COLO668 (cell line): Measurements from ENCODE around the gene FGD1.
"Not testable (repeated sequence)": the region's sequence is repeated elsewhere in the genome, so short reads cannot be mapped to it uniquely, and the experiment has no call there.

Experiments
- DNase-seq: peaks from one replicate; lab custom pipeline; 2025; ENCODE audit not compliant: unreplicated experiment; lab: John Stamatoyannopoulos, UW

FGD1 gene

DNA sequence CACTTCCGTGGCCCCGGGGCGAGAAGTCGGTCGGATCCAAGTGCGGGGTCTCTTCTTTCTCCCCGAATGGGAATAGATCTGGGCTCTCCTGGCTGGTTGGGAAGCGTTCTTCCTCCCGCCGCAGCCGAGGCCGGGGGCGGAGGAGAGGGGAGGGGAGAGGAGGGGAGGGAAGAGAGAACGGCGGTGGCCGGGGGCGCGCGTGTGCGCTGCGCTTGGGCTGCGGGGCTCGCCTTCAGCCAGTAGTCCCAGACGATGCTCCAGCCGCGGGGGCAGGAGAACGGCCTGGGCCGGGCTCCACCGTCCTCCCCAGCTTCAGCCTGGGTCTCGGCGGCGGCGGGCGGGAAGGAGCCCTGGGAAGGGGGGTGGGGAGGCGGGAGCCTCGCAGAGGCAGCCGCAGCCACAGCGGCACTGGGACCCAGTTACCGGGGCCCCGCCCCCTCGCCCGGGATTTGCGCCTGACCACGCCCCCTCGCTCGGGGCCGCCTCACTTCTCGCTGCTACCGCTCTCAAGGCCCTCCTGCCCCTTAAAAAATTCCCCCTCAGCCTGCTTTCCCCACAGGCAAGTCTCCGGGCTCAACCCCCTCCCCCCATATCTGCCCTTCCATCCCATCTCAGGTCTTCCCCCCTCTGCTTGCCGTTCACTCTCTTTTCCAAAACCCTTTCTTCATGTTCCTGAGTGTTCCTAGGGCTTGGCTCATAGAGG, at the start of gene FGD1:
TSS of gene FGD1 (minus strand) at position 421 of the 703 bp plus-strand sequence. CDS start 802 bp downstream, outside the sequence.
- peak; percentile 76 for DNase-seq

DNA sequence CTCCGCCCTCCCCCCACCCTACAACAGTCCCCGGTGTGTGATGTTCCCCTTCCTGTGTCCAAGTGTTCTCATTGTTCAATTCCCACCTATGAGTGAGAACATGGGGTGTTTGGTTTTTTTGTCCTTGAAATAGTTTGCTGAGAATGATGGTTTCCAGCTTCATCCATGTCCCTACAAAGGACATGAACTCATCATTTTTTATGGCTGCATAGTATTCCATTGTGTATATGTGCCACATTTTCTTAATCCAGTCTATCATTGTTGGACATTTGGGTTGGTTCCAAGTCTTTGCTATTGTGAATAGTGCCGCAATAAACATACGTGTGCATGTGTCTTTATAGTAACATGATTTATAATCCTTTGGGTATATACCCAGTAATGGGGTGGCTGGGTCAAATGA, 46.2 kb upstream of the FGD1 start:
- not testable (repeated sequence) for DNase-seq

DNA sequence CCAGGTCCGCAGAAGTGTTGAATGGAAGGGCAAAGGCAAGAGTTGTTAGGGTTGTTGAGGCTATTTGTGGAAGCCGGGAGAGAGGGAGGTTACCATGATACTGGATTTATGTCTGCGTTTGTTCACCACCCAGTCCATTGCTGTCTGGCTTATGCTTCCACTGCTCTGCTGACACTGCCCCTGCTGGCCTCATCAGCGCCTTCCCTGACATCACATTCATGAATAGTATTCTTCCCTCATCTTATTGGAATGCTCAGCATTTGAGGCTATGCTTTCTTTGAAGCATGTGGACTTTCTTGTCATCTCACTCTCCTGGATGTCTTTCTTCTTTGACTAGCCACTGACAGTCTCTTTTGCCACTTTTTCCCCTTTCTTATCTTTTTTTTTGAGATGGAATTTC, 44.3 kb upstream of the FGD1 start:
- no peak for DNase-seq

DNA sequence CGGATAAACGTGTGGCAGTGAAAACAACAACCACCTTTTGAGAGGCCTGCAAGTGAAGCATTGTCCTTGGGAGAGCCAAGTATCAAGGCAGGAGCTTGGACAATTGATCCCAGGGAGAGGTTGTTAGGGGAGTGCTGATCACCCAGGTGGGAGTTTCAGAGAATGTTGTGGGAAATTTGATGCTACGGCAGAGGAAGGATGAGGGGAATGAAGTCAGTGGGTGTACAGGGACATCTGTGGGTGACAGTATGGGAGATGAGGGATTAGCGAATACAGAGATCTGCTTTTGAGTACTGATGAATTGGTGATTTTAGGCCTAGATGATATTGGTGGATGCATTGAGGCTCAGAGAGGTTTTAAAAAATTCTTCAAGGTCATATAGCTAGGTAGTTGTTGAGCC, 38.2 kb upstream of the FGD1 start:
- DNase-seq, result no peak

DNA sequence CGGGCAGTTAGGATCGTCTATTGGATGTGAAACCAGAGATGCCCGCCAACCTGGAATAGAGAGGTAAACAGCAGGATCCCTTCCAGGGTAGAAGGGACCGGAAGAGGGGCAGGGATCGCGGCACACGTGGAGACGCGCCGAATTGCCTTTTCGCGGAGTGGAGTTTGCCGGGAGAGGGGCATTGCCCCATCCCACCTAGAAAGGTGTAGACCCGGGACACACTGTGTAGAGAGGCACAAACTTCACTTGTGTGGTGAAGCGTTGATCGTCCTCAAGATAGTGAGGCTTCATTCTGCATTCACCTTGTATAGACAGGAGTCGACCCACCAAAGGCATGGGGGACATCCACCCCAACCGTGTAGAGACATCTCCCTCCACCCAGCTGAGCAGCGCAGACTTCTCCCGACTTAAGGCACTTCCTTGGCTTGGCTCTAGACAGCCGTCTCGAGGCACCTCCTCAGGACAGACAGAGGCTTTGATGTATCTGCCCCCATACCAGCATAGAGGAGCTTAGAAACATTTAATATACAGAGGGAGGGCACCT, 34.4 kb upstream of the FGD1 start:
- no peak for DNase-seq

DNA sequence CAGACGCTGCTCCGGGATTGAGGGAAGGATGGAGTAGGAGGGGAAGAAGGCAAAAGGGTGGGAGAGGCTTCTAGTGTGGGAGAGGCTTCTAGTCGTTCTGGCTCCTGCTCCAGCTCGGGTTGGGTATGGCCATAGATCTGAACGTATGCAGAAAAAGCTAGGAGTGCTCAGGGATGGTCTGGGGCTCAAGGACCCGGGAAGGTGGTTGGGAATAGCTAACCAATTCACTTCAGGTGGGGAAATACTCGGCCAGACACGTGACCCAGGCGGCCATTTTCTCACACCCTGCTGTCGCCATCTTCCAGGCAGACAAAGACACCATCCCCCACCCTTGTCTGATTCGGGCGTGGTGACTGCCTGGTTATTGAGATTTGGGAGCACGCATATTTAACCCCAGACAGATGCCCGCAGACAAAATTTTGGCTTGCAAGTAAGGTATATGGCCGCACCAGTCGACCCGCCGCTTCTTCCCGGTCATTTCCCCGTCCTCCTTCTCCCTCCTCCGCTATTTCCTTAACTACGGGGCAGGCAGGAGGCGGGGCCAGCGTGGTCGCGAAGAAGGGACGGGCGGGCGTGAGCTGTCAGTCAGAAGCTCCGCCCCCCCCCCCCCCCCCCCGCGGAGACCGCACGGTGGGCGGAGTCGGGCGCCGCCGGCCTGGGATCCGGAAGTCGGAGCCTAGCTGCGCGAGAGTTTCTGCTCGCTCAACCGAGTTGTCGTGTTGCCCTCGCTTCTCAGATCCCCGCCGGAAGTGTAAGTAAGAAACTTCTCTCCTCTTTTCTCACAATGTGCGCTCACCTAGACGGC, 33.7 kb upstream of the FGD1 start, which contains the start of gene GNL3L:
TSS of gene GNL3L (plus strand) at position 668 of the 805 bp plus-strand sequence. CDS start 2,348 bp downstream, outside the sequence.
- DNase-seq, result peak; percentile 91

DNA sequence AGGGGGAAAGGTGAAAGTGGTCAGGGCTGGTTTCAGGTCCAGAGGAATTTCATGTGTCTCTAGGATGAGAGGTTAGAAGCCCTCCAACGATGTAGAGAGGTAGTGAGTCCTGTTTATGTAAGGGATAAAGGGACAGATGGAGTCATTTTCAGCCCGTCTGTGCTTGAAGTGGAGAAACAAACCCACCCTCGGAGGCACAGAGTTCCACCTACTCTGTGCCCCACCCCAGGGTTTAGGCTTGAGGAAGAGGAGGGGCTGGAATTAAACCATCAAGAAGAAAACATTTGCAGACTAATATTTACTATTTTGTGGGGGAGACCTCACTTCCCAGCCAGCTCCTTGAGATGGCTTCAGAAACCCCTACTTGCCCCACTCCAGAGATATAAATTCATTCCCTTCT, 33.1 kb upstream of the FGD1 start:
- DNase-seq, result no peak

DNA sequence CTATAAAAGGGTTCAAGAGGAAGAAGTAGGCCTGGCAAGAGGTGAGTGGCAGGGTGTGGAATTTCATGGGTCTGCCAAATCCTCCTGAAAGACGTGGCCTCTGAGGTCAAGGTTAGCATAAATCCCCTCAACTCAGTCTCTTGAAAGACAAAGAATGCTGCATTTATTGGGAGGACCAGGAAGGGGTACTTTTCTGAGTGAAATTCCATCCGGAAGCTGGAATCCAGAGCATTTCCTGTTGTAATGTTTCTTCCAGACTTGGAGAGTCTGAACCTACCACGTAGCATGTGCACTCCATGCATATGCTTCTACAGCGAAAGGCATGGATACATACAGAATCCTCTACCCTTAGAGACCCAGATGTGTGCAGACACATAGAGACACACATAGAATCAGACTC, 13.4 kb upstream of the FGD1 start:
- no peak for DNase-seq

DNA sequence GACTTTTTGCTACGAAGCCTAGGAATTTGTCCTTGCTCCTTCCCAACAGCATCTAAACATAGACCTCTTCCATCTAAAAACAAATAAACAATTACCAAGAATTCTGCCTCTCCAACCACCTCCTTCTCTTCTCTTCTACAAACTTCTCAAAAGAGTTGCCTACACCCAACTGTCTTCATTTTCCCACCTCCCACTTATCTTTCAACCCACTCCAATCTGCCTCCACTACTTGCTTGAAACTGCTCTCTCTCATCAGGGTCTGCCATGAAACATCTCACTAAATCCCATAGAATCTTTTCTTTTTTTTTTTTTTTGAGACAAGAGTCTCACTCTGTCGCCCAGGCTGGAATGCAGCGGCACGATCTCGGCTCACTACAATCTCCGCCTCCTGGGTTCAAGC, 902 bp upstream of the FGD1 start:
- DNase-seq, result no peak

DNA sequence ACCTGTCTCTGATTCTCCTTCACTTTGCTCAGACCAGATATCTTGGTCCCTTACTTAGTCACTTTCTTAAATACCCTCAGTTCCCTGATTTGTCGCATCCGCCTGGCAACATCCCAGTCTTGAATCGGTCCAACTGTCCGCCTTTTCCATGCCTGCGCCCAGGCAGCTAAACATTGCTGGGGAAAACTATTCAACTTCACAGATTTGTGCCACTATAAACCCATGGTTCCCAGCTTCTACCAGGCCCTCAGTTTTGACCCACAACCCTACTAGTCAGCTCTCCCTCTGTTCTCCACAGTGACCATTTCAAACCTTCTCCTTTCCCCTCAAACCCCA, 451 bp upstream of the FGD1 start:
- DNase-seq, result no peak

DNA sequence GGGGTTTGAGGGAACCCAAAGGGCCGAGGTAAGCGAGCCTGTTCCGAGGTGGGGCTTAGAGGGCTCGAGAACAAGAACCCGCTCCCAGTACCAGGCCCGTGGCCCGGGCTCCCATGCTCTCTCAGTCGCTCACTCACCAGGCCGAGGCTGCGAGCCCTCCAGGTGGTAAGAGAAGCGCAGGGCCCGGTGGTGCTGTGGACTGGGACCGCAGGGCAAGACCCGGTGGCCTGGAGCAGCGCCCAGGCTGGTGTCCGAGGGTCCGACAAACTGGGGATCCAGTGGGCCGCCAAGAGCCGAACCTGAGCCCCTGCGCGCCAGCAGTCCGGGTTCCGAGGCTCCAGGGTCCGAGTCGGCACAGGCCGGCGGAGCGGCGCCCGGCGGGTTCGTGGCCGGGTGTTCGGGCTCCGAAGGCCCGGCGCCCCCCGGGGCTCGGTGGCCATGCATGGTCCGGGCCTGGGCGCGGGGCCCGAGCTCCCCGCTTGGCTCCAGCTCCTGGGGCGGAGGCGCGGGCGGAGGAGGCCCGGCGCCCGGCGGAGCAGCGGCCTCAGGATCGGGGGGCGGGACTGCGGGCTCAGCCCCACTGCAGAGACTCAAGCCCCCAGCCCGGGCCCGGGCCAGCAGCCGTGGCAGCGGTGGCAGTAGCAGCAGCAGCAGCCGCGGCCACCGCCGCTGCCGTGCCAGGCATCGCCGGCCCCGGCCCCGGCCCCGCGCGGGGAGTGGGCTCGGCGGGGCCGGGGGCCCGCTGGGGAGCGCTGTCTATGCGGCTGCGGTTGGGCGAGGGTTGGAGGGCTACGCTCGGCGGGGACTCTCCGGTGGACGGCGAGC, 833 bp downstream of the FGD1 start:
- peak; percentile 45 for DNase-seq

DNA sequence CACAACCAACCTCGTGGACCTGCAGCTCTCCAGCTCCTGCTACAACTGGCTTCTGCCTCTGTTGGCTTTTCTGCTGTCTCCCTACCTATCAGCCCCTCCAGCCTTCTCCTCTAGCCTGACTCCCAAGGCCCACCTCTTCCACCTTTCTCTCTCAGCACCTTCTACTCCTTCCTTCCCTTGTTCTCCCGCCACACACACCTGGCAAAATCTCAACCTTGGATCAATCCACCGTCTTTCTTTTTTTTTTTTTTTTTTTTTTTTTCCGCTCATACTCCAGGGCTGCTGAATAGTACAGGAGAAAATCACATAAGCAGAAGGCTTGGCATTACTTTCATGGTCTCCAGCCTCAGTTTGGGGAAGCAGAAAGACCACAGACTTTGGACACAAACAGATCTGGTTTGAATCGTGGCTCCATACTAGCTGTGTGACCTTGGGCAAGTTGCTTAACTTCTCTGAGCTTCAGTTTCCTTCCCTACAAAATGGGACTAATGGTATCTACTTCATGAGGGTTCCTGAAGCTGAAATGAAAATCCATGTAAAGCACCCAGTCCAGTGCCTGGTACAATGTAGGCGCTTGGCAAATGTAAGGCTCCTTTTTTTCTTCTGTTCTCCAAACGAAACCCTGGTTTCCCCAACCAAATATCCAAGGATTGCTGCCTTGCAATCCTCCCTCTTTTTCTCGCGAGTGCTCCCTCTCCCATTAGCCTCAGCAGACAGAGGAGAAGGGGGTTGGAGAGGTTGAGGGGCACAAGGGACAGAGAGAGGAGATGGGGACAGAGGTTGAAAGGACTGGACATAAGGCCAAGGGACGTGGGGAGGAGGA, 1.7 kb downstream of the FGD1 start:
- DNase-seq, result no peak

DNA sequence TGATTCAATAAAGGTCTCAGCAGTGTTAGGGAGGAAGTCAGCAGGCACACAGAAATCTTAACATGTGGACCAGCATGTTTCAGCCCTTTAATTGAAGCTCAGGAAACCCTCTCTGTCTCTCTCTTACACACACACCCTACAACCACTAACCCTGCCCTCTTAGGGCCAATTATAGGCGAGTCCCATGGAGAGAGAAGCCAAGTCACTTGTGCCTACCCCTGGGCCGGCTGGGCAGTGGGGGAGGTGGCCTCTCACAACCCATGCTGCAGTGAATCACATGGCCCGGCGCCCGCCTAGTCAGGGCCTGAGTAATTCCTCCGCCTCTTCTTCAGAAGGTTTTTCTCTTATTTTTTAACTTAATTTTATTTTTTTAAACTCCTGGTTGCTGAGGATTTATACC, 3.7 kb downstream of the FGD1 start:
- no peak for DNase-seq

DNA sequence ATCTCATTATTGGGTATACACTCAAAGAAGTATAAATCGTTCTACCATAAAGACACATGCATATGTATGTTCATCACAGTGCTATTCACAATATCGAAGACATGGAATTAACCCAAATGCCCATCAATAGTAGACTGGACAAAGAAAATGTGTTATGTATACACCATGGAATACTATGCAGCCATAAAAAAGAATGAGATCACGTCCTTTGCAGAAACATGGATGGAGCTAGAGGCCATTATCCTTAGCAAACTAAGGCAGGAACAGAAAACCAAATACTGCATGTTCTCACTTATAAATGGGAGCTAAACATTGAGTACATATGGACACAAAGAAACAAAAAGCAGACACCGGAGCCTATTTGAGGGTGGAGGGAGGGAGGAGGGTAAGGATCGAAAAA, 6.2 kb downstream of the FGD1 start:
- not testable (repeated sequence) for DNase-seq

DNA sequence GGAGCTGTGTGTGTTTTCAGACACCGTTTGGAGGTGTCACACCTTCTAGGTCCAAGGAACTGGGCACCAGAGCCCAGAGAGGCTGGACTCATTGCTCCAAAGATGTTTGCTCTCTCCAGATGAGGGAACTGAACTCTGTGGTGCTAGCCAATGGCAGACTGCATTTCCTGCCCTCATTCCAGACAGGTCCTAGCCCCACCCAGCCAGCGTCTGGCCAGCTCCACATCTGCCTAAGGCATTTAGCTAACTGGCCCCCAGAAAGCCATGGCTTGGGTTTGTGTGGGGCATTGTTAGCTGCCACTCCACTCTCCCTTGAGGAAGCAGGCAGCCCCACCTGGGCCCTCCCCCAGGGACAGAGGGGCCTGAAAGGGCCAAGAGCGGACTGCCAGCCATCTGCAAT, 11.4 kb downstream of the FGD1 start:
- no peak for DNase-seq

DNA sequence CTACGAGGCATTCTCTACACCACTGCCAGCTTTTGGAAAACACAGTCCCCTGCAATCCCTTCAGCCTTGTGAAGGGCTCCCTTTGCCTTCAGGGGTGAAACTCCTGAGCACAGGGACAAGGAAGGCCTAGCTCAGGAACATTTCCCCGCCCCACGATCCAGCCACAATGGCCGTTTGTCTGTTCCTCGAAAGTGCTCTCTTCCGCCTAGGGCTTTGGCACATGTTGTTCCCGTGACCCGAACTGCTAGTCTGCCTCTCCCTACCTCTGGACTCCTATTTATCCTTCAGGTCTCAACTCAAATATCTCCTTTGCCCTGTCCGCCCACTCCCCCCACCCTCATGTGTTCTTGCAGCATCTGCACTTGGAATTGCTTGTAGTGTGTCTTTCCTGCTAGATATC, 12.1 kb downstream of the FGD1 start:
- no peak for DNase-seq

DNA sequence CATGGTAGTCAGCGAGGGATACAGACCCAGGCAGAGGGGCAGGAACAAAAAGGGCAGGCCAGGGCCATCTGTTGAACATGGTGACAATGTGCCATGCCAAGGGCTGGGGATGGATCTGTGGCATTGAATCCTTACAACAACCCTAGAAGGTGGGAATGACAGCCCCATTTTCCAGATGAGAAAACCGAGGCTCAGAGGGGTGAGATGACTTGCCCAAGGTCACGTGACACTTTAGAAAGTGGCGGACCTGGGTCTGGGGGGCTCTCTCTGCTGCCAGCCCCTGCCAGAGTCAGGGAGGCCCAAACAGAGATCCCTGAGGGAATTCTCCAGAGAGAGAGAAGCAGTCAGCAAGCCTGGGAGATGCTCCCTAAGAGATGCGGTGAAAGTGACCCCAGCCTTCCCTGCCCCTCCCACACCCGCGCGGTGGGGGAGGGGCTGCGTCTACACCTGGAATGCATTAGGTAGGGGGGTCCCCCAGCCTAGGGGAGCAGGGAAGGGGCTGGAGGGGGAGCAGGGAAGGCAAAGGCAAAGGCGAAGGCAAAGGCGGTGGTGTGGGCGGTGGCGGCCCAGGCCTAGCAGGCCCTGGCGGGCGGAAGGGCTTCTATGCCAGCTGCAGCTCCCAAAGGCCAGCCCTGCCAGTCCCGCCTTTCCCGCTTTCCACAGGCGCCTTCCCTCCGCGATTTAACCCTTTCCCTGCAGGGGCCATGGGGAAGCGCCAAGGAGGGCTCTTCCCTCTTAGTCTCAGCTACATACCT, 13.0 kb downstream of the FGD1 start:
- no peak for DNase-seq

DNA sequence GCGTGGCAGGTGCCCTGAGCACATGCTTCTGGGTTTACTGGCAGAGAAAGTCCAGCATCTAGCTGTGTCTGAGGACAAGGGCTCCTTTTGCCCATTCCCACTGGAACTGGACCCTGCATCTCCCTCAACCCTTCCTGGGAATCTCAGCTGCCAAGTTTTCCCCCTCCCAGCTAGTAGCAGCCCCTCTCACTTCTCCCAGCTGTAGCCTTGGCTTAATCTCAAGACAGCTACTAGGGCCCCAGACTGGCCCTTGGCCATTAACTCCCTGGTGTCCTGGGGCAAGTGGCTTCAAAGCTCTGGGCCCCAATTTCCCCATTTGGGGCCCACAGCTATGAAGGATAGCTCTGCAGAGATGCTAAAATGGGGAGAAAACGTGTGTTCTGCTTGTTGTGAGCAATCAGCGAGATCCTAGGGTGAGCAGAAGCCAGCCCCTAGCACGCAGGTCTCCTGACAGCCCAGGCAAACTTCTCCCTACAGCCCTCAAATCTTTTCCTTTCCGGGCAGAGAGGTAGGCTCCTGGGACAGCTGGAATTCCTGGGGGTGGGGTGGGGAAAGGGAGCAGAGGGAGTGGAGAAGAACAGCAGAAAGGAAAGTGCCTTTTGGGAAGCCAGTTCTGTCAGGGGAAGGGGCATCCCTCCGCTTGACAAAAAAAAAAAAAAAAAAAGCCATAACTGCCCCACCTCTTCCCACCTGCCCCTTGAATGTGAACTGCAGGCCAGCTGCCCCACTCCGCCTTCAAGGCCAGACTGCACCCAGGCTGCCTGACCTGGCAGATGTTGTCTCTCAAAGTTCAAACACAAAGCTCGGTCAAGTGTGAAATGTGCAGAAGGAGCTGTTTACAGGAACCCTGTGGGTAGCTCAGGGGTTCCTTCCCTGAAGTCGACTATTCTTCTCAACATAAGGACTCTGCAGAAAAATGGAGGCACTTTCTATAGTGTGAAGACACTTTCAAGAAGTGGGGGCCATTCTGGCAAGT, 16.6 kb downstream of the FGD1 start:
- DNase-seq, result peak; percentile 37
